Esophagus (tissue), 2 donors: ENCODE measurements around the gene UQCRHL. TPM values are rescaled to one million over a fixed set of nuclear protein-coding genes. Genes with fewer than 3 reads are reported as not detected.
A peak's percentile ranks its signal among the peaks of the same experiment; 100 is the strongest.
"Not testable (repeated sequence)": the region's sequence is repeated elsewhere in the genome, so short reads cannot be mapped to it uniquely, and the experiment has no call there.

Source experiments
- H3K27ac ChIP-seq, 2 donors: one replicate each; pipeline ENCODE4 v1.5.1; 2013; ENCODE audit warnings: low read depth in 2 of 2, mild to moderate bottlenecking in 2 of 2, inconsistent platforms in 1 of 2, low read length in 1 of 2, moderate library complexity in 1 of 2
- H3K27me3 ChIP-seq, 2 donors: one replicate each; pipeline ENCODE4 v1.6.1; 2013; ENCODE audit warnings: low read length in 2 of 2, control low read depth in 1 of 2, mild to moderate bottlenecking in 1 of 2; ENCODE audit not compliant: insufficient read depth in 2 of 2, control insufficient read depth in 1 of 2
- H3K36me3 ChIP-seq, 2 donors: one replicate each; pipeline ENCODE4 v1.6.1; 2013; ENCODE audit warnings: low read length in 1 of 2; ENCODE audit not compliant: control insufficient read depth in 2 of 2, insufficient read depth in 2 of 2
- H3K4me1 ChIP-seq, 2 donors: one replicate each; pipeline ENCODE4 v1.6.1; 2013; ENCODE audit warnings: low read length in 1 of 2; ENCODE audit not compliant: control insufficient read depth in 2 of 2, insufficient read depth in 2 of 2
- H3K4me3 ChIP-seq, 2 donors: one replicate each; pipeline ENCODE4 v1.5.1; 2013; ENCODE audit warnings: low read length in 2 of 2, mild to moderate bottlenecking in 2 of 2, low read depth in 1 of 2, moderate library complexity in 1 of 2
- H3K9me3 ChIP-seq, 2 donors: one replicate each; pipeline ENCODE4 v1.6.1; 2013; ENCODE audit warnings: mild to moderate bottlenecking in 2 of 2, low read depth in 1 of 2, low read length in 1 of 2, moderate library complexity in 1 of 2; ENCODE audit not compliant: control insufficient read depth in 2 of 2, insufficient read depth in 1 of 2
- WGBS, 2 donors: extraction: QIAGEN DNeasy Blood & Tissue Kit; methylation state at CpG; one replicate each; pipeline ENCODE4 v1.1.7; 2013; 5-methylcytosine and 5-hydroxymethylcytosine counted together
- polyA plus RNA-seq, 2 donors: library from polyadenylated mRNA; stranded (reverse); fragments of 200-250 nt; gene quantifications; one replicate each; pipeline ENCODE4 v1.2.3, GENCODE V29; 2013
- donor health status: healthy with polysubstance abuse.
- donor health status: Bipolar disorder and iron deficiency.

Gene UQCRHL
- polyA plus RNA-seq, 2 donors, result 1.9 to 2.0 TPM

DNA sequence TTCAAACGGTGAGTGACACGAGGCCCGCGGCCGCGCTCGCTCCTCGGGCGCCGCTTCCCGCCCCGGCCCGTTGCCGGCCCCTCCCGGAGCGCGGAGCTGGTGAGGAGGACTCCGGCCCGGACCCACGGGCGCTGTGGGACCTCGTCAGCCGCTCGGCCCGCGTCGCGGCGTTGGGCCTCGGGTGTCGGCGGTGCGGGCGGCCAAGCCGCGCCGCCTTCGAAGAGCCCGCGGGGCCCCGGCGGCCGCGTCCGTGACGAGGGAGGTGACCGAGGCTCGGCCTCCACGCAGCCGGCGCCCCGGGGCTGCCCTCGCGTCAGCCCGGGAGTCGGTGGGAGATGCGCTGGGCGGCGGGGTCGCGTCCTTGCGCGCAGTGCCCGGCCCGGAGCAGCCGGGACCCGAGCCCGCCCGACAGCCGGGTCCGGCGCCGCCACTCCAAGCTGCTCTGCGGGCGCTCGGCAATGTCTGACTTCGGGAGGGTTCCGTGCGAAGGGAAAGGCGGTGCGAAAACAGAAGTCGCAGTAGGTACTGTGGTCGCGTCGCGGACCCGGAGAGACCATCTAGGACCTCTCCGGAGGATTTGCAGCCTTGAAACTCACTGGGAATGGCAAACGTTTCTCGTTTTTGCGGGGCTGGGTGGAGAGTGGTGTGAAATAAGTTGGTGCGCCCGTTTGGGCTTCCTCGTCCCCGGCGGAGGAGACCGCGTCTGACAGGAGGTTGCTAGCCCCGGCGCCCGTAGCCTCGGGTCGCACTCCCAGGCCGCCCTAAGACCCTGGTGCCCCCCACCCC is 40.9 kb upstream of the UQCRHL start:
- WGBS, 2 donors, result 0% methylated on average over 83 to 104 of the region's 104 CpGs
- H3K4me1 ChIP-seq, result no peaks in the 10 kb centered on the region
- no peaks in the 10 kb centered on the region for H3K9me3 ChIP-seq
- no peaks in the 10 kb centered on the region for H3K27me3 ChIP-seq
- H3K36me3 ChIP-seq, result no peaks in the 10 kb centered on the region
- H3K4me3 ChIP-seq, result peak overlapping the region; percentile 73 to 80
- H3K27ac ChIP-seq, result peak overlapping the region; percentile 98 to 99

GRCh38 chr1:15847893-15848142 is 40.4 kb upstream of the UQCRHL start:
- H3K27me3 ChIP-seq, result no peaks in the 10 kb centered on the region
- WGBS, 2 donors, result 0% methylated on average over 16 to 34 of the region's 34 CpGs

GRCh38 chr1:15847100-15847892 is 39.8 kb upstream of the UQCRHL start, which contains the start of gene SPEN:
TSS of gene SPEN (plus strand) at chr1:15847707. CDS start at chr1:15848068, 361 bp downstream.
- Histone ChIP-seq H3K4me1 (no peaks in the 10 kb centered on the region), H3K9me3 (no peaks in the 10 kb centered on the region), H3K27me3 (no peaks in the 10 kb centered on the region), H3K36me3 (no peaks in the 10 kb centered on the region), H3K27ac (peak within 1 kb of the TSS; percentile 98 to 99), H3K4me3 (peak within 1 kb of the TSS; percentile 73 to 80)
- 1% methylated on average over 64 to 86 of the region's 86 CpGs for WGBS, 2 donors

More at GRCh38 chr1:15847893-15848142, 40.4 kb upstream of the UQCRHL start:
- Histone ChIP-seq H3K9me3 (no peaks in the 10 kb centered on the region), H3K4me3 (peak overlapping the region; percentile 73 to 80), H3K4me1 (no peaks in the 10 kb centered on the region), H3K27ac (peak overlapping the region; percentile 98 to 99), H3K36me3 (no peaks in the 10 kb centered on the region)

- H3K27ac ChIP-seq, result not testable (repeated sequence)
Measured at GRCh38 chr1:15846056-15846455, 38.6 kb upstream of the UQCRHL start.

GRCh38 chr1:15843826-15844572 is 36.5 kb upstream of the UQCRHL start:
- H3K27ac ChIP-seq, result no peak overlapping the region
- WGBS, 2 donors, result 37 to 40% methylated on average over 3 of the region's 3 CpGs
- H3K9me3 ChIP-seq, result no peaks in the 10 kb centered on the region
- no peaks in the 10 kb centered on the region for H3K27me3 ChIP-seq
- no peaks in the 10 kb centered on the region for H3K4me1 ChIP-seq
- H3K4me3 ChIP-seq, result no peak overlapping the region
- H3K36me3 ChIP-seq, result no peaks in the 10 kb centered on the region

More at GRCh38 chr1:15846056-15846455, 38.6 kb upstream of the UQCRHL start:
- H3K4me1 ChIP-seq, H3K27me3 ChIP-seq, H3K36me3 ChIP-seq, H3K4me3 ChIP-seq, H3K9me3 ChIP-seq: not testable (repeated sequence)
- WGBS, 2 donors, result 95 to 96% methylated on average over 11 of the region's 11 CpGs

- Histone ChIP-seq H3K4me3 (no peak overlapping the region), H3K27me3 (no peaks in the 10 kb centered on the region), H3K9me3 (no peaks in the 10 kb centered on the region), H3K36me3 (no peaks in the 10 kb centered on the region), H3K4me1 (peaks cover 0 to 2% of the 10 kb centered on the region in 2 donors), H3K27ac (no peak overlapping the region)
- 90 to 95% methylated on average over 4 of the region's 4 CpGs for WGBS, 2 donors
Measured at GRCh38 chr1:15838721-15839120, 31.3 kb upstream of the UQCRHL start.

DNA sequence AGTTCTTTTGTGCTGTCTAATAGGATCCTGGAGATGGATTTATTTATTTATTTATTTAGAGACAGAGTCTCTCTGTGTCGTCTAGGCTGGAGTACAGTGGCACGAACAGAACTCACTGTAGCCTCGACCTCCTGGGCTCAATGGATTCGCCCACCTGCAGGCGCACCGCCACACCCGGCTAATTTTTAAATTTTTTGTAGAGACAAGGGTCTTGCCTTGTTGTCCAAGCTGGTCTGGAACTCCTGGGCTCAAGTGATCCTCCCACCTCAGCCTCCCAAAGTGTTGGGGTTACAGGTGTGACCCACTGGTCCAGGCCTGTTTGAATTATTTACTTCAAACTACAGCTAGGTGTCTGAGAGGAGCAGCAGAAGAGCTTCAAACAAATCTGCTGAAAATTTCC is 30.5 kb upstream of the UQCRHL start:
- H3K4me1 ChIP-seq, result peaks cover 0 to 2% of the 10 kb centered on the region in 2 donors
- H3K27ac ChIP-seq, result no peak overlapping the region
- no peaks in the 10 kb centered on the region for H3K9me3 ChIP-seq
- no peaks in the 10 kb centered on the region for H3K36me3 ChIP-seq
- 89 to 91% methylated on average over 7 of the region's 7 CpGs for WGBS, 2 donors
- H3K27me3 ChIP-seq, result no peaks in the 10 kb centered on the region
- H3K4me3 ChIP-seq, result no peak overlapping the region

GRCh38 chr1:15836772-15837669 is 29.6 kb upstream of the UQCRHL start:
- peak overlapping the region in 1 of 2 donors; percentile 62 for H3K4me3 ChIP-seq

GRCh38 chr1:15836511-15836771 is 29.0 kb upstream of the UQCRHL start:
- not testable (repeated sequence) for H3K36me3 ChIP-seq, H3K27me3 ChIP-seq, H3K4me1 ChIP-seq, H3K9me3 ChIP-seq
- WGBS, 2 donors, result 69 to 71% methylated on average over 14 of the region's 14 CpGs
- Histone ChIP-seq H3K4me3 (peak overlapping the region; percentile 49 to 62), H3K27ac (peak overlapping the region; percentile 94 to 100)

More at GRCh38 chr1:15836772-15837669, 29.6 kb upstream of the UQCRHL start:
- peaks cover 0 to 2% of the 10 kb centered on the region in 2 donors for H3K4me1 ChIP-seq
- no peaks in the 10 kb centered on the region for H3K9me3 ChIP-seq
- 62 to 68% methylated on average over 62 of the region's 62 CpGs for WGBS, 2 donors
- no peaks in the 10 kb centered on the region for H3K27me3 ChIP-seq
- no peaks in the 10 kb centered on the region for H3K36me3 ChIP-seq
- H3K27ac ChIP-seq, result peak overlapping the region; percentile 94 to 100
